GM18519 (cell line): ENCODE data around the gene RBFOX2.
"Not testable (repeated sequence)": the region's sequence is repeated elsewhere in the genome, so short reads cannot be mapped to it uniquely, and the experiment has no call there.

Experiments used
- ATAC-seq: cut with Tn5 transposase; IDR thresholded peaks from one replicate; pipeline ENCODE4 v1.9.1; 2021; ENCODE audit warnings: mild to moderate bottlenecking, moderate library complexity; ENCODE audit not compliant: unreplicated experiment, low FRiP score

The RBFOX2 gene

DNA sequence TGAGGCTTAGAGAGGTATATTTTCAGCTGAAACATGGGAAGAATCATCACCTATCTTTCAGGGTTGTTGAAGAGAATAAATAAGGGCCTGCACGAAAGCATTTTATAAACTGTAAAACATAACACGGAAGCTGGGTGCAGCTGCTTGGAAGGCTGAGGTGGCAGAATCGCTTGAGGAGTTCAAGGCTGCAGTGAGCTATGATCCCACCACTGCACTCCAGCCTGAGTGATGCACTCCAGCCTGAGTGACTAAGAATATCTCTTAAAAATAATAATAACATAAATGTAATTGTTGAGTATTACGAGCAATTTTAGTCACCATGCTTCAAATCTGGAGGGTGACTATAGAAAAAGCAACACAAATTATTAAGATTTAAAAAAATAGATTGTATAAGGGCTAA is 16.3 kb downstream of the RBFOX2 start:
- ATAC-seq = no peak

DNA sequence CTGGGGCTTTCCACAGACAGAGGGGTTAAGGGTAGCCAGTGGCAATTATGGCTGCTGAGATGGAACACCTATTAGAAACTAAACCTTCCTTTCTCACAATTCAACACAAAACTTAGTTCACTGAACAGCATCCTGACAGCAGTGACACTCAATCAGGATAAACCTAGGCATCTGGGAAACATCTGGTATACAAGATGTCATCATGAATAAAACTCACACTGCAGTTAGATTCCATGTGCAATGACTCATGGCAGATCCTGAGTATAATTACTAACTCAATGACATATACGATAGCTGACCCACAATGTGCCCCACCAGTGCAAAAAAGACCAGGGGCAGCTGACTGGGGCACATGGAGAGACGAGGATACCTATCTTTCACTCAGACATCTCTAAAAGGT is 17.7 kb downstream of the RBFOX2 start:
- ATAC-seq = no peak

DNA sequence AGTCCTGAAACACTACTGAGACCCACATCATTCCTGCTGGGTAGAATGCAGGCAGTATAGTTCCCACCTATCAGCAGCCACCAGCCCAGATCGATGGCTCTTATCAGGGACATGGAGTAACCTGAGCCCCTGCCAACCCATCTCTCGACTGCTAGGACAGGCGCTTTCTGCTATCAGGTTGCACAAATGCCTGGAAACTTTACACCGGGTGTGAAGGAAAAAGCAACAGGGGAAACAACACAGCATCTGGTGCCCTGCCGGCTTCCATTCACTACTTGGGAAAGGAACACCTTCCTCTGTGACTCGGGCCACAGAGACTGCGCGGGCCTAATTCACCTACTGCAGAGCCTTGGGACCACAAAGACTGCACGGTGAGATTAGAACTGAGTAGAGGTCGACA is 18.5 kb downstream of the RBFOX2 start:
- ATAC-seq = no peak

DNA sequence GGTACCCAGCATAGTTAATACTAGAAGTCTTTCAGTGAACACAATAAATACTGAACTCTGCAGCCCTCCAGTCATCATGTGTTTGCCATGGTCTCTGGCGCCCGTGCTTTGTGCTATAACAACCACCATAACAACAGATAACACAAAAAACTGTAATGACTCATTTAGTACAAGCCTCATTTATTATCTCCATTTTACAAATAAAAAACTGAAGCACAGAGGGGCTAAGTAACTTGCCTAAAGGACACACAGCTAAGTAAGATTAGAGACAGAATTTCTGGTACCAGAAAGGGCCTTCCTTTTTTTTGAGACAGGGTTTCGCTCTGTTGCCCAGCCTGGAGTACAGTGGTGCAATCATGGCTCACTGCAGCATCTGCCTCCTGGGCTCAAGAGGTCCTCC is 19.5 kb downstream of the RBFOX2 start:
- no peak for ATAC-seq

DNA sequence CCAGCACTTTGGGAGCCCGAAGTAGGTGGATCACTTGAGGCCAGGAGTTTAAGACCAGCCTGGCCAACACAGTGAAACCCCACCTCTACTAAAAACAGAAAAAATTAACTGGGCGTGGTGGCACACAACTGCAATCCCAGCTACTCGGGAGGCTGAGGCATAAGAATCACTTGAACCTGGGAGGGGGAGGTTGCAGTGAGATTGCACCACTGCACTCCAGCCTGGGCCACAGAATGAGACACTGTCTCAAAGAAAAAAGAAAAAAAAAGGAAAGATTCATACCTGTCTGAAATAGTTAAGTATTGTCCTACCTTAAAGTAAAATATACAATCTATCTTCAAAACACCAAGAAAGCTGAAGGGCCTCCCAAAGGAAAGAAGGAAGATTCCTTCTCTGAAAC is 20.1 kb downstream of the RBFOX2 start:
- ATAC-seq = no peak

DNA sequence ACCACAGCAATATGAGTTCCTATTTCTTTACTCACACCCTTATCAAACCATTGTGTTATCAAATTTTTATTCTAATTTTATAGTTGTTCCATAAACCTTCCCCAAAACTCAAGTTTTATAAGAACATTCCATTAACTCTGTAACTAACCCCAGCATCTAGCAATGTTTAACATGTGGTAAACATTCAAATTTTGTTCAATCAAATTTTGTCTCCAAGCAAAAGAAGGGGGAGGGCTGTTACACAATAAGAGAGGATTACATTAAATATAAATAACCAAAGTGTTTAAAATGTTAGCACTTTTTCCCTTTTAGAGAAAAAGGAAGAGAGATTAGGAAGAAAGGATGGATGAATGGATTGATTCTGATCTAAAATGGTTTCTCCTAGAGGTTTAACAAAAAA is 20.5 kb downstream of the RBFOX2 start:
- ATAC-seq = no peak

DNA sequence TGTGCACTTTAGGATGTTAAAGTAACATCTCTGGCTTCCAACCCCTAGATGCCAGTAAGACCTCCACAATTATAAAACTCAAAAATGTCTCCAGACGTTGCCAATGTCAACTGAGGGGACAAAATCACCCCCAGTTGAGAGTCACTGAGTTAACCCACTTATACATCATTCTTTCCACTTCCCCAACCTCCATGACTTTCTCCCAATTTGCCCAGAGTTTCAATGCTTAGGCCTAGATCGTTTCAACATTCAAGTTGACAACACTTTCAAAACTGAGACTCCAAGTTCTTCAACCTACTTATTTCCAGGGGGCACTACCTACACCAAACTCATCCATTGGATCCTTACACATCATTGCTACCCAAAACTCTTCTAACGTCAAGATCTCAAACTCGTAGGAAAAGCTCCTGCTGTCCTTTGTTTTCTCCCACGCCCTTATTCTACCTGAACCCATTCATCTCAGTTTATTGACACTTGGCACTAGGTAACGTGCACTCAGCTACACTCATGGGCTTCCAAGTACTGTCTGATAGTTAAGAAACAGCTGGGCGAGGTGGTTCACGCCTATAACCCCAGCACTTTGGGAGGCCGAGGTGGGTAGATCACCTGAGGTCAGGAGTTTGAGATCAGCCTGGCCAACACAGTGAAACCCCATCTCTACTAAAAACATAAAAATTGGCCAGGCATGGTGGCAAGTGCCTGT is 24.5 kb downstream of the RBFOX2 start:
- no peak for ATAC-seq

DNA sequence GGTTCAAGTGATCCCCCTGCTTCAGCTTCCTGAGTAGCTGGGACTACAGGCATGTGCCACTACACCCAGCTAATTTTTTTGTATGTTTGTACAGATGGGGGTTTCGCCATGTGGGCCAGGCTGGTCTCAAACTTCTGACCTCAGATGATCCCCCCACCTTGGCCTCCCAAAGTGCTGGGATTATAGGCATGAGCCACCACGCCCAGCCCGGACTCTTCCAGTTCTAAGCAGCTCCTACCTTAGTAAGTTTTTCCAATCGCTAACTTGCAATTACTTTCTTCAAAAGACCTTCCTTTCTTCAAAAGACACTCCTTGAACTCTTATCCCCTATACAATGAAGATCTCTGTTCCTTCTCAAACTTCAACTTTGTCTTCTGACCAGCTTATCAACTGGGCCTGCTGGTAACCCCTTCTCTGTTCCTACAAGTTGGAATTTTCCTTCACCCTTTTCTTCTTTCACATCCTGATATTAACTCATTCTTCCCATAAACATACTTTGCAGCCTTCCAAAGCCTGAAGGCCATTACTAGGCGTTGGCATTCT is 25.8 kb downstream of the RBFOX2 start:
- ATAC-seq = no peak

DNA sequence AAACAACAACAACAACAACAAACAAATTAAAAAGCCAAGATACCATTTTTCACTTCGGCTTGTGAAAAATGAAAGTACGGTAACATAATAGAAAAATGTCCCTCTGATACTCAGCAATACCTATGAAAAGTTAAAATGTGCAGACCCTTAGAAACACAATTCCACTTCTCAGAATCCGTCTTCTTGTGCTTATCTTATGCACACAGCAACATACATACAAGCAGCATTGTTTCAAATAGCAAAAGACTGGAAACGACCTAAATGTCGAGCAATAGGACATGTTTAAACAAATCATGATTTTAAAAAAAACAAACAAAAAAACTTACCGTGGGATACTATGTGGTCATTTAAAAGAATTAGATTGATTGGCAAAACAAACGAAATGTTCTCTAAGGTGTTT is 26.5 kb downstream of the RBFOX2 start:
- no peak for ATAC-seq

DNA sequence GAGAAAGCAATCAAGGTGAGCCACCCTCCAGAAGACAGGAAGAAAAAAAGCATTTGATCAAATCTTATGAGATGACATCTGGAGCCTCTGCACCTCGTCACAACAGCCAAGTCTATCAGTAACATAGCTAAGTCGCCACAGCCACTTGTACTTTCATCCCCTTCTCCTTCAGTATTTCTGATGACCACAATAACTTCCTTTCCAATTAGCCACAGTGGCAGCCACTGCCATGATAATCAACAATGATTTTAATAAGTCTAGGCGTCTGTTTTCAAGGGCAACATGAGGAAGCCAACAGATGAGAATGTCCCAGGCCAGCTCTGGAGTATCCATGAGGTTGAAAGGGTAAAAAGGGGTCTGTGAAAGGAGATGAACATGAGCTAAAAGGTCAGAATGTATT is 29.9 kb downstream of the RBFOX2 start:
- ATAC-seq = no peak

DNA sequence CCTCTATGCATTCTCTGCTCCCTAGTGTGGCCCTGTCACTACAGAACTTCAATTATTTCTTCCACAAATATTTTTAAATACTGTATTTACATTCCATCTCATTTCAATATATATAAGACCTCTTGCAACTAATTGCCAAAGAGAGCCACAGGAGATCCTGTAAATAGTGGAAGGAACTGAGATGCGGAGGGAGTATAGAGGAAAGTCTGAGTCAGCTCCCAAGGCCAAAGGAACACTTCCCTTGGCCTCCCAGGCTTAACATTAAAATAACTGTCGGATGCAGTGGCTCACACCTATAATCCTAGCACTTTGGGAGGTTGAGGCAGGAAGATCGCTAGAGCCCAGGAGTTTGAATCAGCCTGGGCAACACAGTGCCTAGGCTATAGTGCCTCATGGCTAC is 31.2 kb downstream of the RBFOX2 start:
- no peak for ATAC-seq

DNA sequence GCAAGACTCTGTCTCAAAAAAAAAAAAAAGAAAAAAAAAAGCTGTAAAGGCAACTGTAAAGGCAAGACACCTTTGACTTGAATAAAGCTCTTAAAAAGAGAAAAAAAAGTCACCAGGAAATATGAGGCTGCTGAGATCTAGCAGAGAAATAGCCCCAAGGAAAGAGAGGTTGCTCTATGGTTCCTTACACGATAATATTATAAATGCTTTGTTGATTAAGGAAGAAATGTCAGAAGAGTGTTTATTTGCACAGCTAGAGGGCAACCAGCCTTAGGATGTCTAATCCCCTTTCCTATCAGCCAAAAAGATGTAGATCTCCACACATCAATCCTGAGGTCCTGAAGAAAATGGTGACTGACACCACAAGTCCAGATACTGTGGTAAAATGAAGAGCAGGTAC is 32.0 kb downstream of the RBFOX2 start:
- ATAC-seq = no peak

DNA sequence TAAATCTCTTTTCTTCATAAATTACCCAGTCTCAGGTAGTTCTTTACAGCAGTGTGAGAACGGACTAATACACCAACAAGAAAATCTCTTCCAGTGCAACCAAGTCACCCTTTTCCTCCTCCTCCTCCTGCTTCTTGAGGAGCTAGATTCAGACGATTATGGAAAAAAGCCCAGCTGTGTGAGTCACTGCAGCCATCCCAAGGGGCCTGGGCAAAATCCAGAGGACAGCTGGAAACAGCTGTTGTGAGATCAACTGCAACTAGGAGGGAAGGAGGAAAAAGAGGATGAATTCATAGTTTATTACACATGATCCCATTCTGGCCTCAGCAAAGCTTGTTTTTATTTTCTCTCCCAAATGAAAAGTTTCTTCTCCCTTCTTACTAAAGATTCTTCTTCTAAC is 32.9 kb downstream of the RBFOX2 start:
- no peak for ATAC-seq

DNA sequence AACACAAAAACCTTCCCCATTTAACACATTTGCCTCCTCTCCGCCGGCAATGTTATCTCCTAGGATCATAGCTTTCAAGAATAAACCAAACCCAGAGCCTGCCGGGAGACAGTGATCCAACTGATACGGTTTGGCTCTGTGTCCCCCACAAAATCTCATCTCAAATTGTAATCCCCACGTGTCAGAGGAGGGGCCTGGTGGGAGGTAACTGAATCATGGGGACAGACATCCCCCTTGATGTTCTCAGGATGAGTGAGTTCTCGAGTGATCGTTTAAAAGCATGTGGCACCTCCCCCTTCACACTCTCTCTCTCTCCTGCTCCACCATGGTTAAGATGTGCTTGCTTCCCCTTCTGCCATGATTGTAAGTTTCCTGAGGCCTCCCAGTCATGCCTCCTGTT is 33.3 kb downstream of the RBFOX2 start:
- no peak for ATAC-seq

DNA sequence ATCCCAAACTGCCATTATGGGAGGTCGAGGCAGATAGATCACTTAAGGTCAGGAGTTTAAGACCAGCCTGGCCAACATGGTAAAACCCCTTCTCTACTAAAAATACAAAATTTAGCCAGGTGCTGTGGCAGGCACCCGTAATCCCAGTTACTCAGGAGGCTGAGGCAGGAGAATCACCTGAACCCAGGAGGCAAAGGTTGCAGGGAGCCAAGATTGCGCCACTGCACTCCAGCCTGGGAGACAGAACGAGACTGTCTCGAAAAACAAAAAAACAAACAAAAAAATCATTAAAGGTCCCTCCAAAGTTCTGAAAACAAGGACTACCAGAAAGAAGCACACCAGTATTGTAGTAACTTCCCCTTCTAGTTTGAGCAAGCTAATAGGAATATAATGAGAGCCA is 34.9 kb downstream of the RBFOX2 start:
- not testable (repeated sequence) for ATAC-seq

DNA sequence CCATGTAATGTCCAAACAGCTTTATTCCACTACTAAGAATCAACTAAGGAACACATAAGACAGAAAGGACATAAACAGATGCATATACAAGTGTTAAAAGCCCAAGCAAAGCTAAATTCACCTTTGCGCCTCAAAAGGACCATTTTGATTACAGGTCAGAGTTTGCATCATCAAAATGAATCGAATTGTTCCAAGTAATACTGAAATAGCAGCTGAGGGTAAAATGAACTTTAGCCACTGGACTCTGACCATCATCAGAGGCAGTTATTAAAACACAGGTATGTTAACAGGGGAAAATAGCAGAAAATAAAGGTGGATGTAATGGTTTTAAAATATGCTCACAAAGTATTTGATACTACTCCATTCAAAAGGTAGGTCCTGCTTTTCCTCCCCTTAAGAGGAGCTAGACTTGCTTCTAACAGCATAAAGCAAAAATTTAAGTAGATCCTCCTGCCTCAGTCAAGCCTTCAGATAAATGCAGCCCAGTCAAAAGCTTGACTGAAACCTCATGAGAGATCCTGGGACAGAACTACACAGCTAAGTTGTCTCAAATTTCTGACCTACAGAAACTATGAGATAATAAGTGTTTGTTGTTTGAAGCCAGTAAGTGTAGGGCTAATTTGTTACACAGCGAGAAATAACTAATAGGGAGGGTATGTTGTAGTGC is 35.4 kb downstream of the RBFOX2 start:
- ATAC-seq = no peak

DNA sequence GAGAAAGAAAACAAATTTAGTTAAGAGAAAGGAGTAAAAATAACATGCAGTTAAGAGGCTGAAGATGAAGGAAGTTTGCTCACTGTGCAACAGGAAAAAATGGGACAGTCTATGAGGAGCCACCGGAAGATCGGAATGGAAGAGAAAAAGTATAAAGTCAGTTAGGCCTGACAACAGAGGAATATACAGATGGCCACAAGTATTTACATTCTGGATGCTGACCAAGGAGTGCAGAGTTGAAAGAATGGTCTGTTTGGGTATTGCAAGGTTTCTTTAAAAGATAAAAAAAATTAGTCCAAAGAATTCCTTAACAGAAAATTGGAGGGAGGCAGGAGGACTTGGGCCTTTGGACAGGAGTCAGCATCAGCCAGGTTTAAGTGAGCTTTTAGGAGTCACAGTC is 37.5 kb downstream of the RBFOX2 start:
- no peak for ATAC-seq

DNA sequence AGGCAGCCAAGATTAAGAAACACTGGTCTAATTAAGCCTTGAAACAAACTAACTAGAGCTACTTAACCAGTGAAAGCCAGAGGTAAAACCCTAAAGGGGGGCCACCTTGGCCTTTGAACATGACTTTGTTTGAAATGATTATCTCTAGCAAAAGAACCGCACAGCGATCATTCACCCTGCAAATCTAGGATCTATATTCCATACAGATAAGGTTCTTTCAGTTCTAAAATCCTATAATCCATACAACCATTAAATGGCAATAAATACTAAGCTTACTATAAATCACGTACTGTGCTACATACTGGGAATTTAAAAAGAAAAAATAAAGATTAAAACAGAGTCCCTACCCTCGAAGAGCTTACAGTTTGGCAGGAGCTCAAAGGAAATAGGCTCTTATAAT is 40.6 kb downstream of the RBFOX2 start:
- no peak for ATAC-seq

DNA sequence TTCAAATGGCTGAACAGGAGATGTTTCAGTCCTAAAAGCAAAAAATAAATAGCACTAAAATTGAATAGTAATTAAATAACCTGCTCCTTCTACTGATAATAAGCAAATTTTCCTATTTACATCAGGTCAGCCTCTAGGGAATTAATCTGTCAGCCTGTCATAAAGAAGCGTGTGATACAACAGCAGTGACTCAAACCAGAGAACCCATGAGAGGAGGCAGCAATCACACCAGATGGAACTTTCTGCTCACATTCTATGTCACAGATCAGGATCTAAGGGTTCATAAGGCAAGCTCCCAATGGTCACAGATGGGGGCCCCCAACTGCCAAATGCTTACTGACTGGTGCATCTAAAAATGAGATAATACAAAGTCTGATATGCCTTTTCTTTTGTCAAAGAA is 41.1 kb downstream of the RBFOX2 start:
- ATAC-seq = no peak

DNA sequence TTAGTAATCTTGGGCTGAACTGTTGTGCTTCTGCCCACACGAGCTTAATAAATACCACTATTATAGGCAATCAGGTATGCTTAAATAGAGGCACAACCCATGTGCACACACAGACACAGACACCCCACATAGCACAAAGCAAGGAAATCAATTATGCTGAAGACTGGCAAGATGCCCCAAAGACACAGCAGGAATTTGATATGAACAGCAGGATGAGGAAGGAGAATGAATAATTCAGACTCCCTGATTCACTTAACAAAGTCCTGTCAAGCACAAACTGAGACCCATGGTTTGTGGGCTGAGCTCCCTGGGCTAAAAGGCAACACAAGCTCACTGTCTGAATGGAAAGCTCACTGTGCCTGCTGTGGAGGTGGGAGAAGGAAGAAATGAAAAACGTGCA is 42.5 kb downstream of the RBFOX2 start:
- no peak for ATAC-seq

DNA sequence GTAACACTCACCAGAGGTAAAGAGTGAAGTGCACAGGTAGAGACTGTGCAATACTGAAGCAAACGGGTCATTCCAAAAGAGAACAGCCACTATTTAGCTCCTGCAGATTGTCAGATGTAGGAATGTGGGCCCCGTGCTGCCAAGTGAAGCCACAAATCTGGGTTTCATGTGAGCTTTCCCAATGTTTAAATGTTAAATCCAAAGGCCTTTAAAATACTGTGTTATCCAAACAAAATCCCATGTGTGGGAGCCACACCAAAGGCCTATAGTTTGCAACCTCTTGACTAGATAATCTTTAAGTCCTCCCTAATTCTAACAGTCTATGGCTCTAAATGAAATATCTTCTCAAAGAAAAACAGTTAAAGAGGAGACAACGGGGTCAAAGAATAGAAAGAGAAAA is 43.3 kb downstream of the RBFOX2 start:
- ATAC-seq = no peak
